T-helper 2 cell treated with Interferon-gamma antibody and Interleukin-4, amounts not matched to agents 100 ng/mL and 5 ng/mL, for 36 hours (primary cell): Measurements from ENCODE around the gene TXLNG. TPM values are rescaled to one million over a fixed set of nuclear protein-coding genes. Genes with fewer than 3 reads are reported as not detected.
"Not testable (repeated sequence)": the region's sequence is repeated elsewhere in the genome, so short reads cannot be mapped to it uniquely, and the experiment has no call there.

ENCODE experiments used
- intact Hi-C: fragments of 100-400 bp; cut with micrococcal nuclease; formaldehyde crosslinking; loops from one replicate; pipeline ENCODE4 v1.15.1; 2023
- total RNA-seq: library from RNA; stranded (reverse); gene quantifications from 2 replicates; pipeline ENCODE4 v1.2.3, GENCODE V29; 2022

Gene TXLNG
- total RNA-seq, 1 donor from 2014 or later = 12.6 TPM

GRCh38 chrX:16836371-16836770 is 50.1 kb downstream of the TXLNG start:
- intact Hi-C loops = no loop called here

DNA sequence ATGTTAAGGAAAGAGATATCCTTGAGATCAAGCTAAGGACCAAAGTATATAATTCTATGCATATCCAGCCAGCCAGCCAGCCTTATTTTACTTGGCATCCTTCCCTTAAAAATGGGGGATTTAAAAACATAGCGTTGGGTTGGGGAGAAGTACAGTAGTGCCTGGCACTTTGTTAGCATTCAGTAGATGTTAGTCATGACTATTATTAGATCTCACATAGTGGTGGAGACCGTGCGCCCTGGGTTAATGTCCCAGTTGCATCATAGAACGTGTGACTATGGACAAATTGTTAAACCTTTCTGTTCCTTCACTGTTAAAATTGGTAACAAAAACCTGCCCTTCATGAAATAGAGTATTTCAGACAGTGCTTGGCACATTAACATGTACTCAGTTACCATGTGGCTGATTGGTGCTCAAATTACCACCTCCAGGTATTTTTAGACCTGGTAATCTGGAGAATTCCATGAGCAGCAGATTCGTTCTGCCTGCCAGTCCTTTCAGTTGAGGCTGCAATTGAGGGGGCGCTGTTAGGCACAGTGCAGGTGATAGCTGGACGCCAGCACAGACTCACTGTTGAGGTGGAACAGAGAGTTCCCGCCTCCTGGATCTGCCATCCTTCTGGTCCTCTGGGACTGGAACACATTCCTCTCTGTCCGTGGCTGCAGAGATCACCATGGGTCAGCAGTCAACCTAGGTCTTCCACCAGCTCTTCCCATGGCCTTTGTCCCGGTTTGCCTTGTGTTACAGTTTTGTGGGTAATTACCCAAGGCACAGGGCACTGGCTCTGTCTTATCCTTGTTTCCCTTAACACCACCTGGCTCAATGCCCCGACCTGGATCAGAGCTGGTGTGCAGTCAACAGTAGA is 52.2 kb downstream of the TXLNG start:
- intact Hi-C loops = no loop called here

- intact Hi-C loops = no loop called here
These were observed 53.1 kb downstream of the TXLNG start for GRCh38 chrX:16839219-16839851.

DNA sequence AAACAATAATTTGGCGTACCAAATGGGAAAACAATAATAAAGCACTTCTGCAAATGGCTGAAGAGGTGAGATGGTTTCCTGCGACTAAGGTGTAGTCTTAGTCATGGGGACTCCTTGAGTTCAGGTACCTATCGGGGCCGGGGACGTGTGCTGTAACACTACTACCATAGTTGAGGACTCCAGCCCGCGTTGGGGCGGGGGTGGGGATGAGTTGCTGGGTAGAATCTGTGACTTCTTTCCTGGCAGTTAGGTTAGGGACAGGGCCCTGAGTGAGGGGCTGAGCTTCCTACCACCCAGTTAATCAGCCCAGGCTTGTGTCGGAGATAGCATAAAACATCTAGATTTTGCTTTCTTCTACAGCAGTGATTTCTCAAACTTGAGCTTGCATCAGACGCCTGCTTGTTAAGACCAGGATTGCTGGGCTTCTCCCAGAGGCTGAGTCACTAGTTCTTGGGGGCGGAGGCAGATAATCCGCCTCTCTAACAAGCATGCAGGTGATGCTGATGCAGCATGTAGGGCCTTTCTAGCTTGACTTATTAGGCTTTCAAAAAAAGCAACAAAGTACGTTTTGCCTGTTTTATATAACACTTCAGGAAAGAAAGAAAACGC is 53.7 kb downstream of the TXLNG start:
- intact Hi-C loops = no loop called here

DNA sequence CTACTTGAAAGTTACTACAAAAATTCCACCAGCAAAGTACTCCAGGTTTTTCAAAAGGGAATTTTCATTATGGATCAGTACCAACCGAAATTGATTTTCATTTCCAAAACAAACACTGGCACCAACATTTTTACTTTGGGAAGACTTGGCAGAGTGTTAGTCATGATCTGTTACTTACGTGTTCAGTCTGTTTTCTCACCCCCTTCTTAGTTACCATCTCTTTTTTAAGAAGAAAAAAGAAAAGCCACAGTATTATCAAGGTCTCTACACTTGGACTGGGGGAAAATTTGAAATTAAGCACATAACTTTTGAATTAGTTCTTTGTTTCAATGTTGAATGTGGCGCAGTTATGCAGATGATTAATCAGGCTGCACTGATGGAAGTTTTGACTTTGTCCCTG is 56.4 kb downstream of the TXLNG start:
- intact Hi-C loops = no loop called here

DNA sequence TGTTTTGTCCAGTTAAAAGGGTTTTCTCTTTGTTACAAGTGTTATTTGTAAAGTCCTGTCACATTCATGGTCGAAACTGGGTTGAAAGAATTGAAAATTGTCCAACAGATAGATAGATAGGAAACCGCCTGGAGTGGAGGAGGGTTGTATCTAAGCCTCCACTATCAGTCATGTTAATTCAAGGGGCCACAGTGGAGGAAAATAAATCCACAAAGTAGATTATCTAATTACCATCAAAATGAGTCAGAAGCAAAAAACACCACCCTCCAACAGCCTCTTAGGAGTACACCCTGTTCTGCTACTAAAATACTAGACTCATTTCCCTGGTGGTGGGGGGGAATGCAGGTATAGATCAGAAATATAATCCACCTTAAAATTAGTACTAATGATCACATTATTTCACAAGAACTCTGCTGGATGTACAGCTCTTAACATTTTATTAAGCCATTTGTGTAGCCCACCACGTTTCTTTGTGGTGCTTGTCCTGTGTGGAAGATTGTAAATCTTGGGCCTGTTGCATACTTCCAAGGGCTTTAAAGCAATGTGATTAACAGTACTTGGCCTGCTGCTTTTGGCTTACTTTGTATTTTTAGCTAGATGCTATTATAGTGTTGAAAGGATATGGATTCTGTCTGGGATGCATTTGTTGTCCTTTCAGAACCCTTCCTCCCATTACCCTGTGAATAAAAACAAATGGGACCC is 57.1 kb downstream of the TXLNG start:
- intact Hi-C loops = no loop called here

GRCh38 chrX:16845686-16846085 is 59.4 kb downstream of the TXLNG start:
- intact Hi-C loops = no loop called here

- intact Hi-C loops = no loop called here
These were observed 62.3 kb downstream of the TXLNG start for GRCh38 chrX:16848541-16848940.

DNA sequence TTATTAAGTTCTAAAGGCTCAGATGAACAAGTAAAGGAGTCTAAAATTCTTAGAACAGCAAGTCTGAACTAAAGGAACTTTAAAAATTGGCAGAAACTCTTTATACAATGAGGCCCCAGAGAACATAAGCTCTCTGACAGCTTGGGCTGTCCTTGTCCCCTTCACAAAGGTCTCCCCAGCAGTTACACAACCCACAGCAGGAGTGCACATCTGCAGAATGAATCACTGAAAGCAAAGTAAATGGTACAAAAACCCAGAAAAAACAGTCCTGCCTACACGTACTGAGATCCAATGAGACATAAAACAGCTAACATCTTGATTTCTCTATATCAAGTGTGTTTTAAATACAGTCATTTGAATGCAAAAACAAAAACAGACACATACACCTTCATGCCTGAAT is 65.2 kb downstream of the TXLNG start:
- intact Hi-C loops = no loop called here

- intact Hi-C loops = no loop called here
These were observed 65.6 kb downstream of the TXLNG start for GRCh38 chrX:16851827-16852226.

DNA sequence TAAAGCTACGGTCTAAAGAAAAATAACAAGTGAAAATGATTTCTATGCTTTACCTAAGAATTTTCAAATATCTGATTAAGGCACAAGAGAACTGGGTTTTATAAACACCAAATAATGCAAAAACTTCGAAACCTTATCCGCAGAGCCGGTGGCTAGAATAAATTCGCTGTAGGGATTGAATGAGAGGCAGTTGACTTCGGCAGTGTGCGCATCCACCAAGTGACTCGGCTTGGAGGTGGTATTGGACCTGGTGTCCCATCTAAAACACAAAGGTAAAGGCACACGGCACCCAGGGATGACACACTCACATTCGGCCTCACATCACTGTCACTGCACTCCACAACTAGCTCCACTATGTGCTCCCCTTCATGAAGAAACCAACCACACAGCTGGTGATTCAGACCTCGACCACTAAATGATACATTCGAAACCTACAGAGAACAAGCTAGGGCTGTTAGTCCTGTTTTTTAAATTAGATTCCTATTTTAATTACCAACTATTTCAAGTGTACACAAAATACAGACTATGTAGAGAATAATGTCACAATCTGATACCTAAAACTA is 66.4 kb downstream of the TXLNG start:
- intact Hi-C loops = no loop called here

DNA sequence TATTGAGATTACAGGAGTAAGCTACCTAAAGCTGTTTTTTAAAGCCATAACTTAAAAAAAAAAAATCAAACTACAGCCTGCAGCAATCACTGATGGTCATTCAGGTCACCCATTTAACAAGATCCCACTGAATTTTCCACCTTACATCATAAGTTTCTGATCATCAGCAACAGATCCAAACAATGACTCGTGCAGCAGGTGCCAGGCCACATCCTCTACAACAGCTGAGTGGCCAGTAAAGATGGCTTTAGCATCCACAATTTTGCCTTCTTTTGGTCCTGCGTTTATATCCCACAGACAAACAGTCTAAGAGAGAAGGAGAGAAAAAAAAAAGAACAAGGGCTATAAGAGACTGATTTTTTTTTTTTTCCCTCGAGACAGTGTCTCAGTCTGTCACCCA is 67.3 kb downstream of the TXLNG start:
- intact Hi-C loops = no loop called here

DNA sequence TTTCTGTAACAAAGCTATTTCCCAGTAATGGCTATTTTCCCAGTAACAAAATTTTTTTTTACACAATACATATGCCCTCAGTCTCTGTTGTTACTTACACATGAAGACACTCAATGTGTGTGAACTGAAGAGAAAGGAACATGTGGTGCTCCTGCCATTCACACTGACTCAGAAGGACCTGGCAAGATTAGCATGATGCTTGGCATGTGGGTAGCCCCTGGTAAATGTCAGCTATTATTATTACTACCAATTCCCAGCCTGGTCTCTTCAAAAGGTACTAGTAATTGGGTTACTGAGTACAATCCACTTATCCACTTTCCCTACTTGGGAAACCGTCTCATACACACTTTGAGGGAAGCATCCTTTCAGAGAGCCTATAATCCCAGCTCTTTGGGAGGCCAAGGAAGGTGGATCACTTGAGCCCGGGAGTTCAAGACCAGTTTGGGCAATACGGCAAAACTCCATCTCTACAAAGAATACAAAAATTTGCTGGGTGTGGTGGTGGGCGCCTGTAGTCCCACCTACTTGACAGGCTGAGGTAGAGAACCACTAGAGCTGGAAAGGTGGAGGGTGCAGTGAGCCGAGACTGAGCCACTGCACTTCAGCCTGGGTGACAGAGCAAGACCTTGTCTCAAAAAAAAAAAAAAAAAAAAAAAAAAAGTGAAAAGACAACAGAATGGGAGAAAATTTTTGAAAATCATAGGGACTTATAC is 69.3 kb downstream of the TXLNG start:
- intact Hi-C loops = no loop called here

GRCh38 chrX:16856076-16856404 is 69.8 kb downstream of the TXLNG start:
- intact Hi-C loops = not testable (repeated sequence)

DNA sequence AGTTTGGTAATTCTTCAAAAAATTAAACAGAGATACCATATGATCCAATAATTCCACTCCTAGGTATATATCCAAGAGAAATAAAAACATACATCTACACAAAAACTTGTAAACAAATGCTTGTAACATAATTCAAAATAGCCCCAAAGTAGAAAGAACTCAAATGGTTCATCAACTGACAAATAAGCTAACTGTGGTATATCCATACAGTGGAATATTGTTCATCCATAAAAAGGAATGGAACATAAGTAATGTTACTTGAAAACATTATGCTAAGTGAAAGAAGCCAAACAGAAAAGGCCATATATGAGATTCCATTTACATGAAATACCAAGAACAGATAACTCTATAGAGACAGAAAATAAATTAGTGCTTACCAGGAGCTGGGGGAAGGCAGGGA is 70.5 kb downstream of the TXLNG start:
- intact Hi-C loops = no loop called here

GRCh38 chrX:16862829-16863228 is 76.6 kb downstream of the TXLNG start:
- intact Hi-C loops = loop anchor here (10.0 kb wide), 1 partner anchor 1528 kb away; the partner anchor contains the start of gene PIGA

DNA sequence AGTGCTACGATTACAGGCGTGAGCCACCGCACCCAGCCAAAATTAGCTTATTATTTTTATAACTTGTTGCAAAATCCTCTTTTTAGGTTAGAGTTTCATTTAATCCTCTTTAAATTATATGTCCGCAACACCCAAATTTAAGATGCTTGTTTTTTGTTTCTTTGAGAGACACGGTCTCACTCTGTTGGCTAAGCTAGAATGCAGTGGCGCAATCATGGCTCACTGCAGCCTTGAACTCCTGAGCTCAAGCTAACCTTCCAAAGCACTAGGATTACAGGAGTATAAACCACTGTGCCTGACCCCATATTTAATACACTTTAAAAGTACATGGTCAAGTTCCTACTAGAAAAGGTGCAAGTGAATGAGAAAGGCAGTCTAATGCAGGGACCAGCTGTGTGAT is 81.7 kb downstream of the TXLNG start:
- intact Hi-C loops = loop anchor here (5.0 to 10.0 kb wide), 2 partner anchors 41 to 1533 kb away; partner anchors contain the start of gene PIGA

- intact Hi-C loops = loop anchor here (5.0 to 10.0 kb wide), 2 partner anchors 42 to 1534 kb away; partner anchors contain the start of gene PIGA
These were observed 82.7 kb downstream of the TXLNG start for GRCh38 chrX:16868920-16869319.

GRCh38 chrX:16869393-16870094 is 83.3 kb downstream of the TXLNG start:
- intact Hi-C loops = loop anchor here (1.0 to 10.0 kb wide), 8 partner anchors 13 to 1997 kb away; partner anchors contain the start of genes FANCB, MOSPD2, PIGA and SCML1
